ENCODE measurements around the gene MICAL3. TPM values are rescaled to one million over a fixed set of nuclear protein-coding genes. Genes with fewer than 3 reads are reported as not detected.
A peak's percentile ranks its signal among the peaks of the same experiment; 100 is the strongest.

MICAL3 gene
- polyA plus RNA-seq, 2 of the 4 experiments (the other 2 are of a cell fraction) = 20.5 to 30.1 TPM

- H3K27ac ChIP-seq = peak overlapping the region in 1 of 2 experiments; percentile 28; a peak in 1 of 6 replicates
These were observed 79.0 kb downstream of the MICAL3 start for GRCh38 chr22:17945156-17945887.

DNA sequence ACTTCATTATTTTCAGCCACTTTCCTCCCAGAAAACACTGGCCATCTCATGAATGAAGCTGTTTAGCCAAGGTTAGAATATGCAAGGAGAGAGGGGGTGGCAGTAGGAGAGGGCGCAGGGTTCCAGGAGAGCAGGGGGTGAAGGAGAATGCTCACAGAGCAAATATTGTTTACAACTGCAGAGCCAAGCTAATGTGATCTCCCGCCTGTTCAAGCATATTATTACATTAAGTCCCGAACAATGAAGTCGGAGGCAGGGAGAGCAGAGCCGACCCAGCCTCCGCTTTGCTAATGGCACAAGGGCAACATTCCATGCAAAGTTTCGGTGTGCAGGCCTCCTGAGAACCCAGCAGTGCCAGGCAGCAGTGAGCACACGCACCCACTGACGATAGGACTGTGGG lies 80.1 kb downstream of the MICAL3 start:
- no peak for DNase-seq (ENCODE audit: low read depth in 1 of 2, low spot score in 1 of 2)
- Histone ChIP-seq H3K4me3 (no peak overlapping the region), H3K4me2 (no peak overlapping the region), H3K9me3 (no peaks in the 10 kb centered on the region), H3K27ac (no peak overlapping the region), H3K4me1 (peaks cover 7% of the 10 kb centered on the region; the same call in 2 of the 3 replicates)
- POLR2A ChIA-PET = no interaction called here
- TF ChIP-seq CHD2 (IDR thresholded peaks at IDR 0.05; ENCODE audit: low read length, partially characterized antibody) = no peak
- no peak for TF ChIP-seq HMGXB4 (CRISPR knock-in tag; IDR thresholded peaks at IDR 0.05; ENCODE audit: borderline replicate concordance)
- TF ChIP-seq HEYL (CRISPR knock-in tag; IDR thresholded peaks at IDR 0.05) = no peak
- 94% methylated on average over 9 of the region's 9 CpGs for WGBS (ENCODE audit: missing lambda C conversion rate)
- FAIRE-seq = no peak
- CTCF ChIA-PET = no interaction called here
- no peak for ATAC-seq

More at GRCh38 chr22:17945156-17945887, 79.0 kb downstream of the MICAL3 start:
- Histone ChIP-seq H3K4me3 (no peak overlapping the region), H3K9me3 (no peaks in the 10 kb centered on the region), H3K4me1 (no peaks in the 10 kb centered on the region; the same call in 2 of the 3 replicates), H3K4me2 (no peak overlapping the region)
- FAIRE-seq (no peak), ATAC-seq (no peak), DNase-seq (ENCODE audit: low read depth in 1 of 2, low spot score in 1 of 2) (no peak)
- TF ChIP-seq MAX (IDR thresholded peaks at IDR 0.05) (no peak), CEBPB (IDR thresholded peaks at IDR 0.05) (no peak), JUN (IDR thresholded peaks at IDR 0.05) (no peak), EHMT2 (IDR thresholded peaks at IDR 0.05; ENCODE audit: low read depth) (no peak), MYC (IDR thresholded peaks at IDR 0.05; ENCODE audit: borderline replicate concordance, low read length) (no peak), ZSCAN20 (CRISPR knock-in tag; IDR thresholded peaks at IDR 0.05) (no peak), TP53 (CRISPR knock-in tag; IDR thresholded peaks at IDR 0.05) (no peak), HOXB5 (CRISPR knock-in tag; IDR thresholded peaks at IDR 0.05) (no peak), FOSL2 (IDR thresholded peaks at IDR 0.05) (no peak), FOSL2 (CRISPR knock-in tag; IDR thresholded peaks at IDR 0.05) (no peak), KDM1A (IDR thresholded peaks at IDR 0.05; ENCODE audit: low read depth) (no peak), RAD21 (conservative IDR thresholded peaks at IDR 0.05 in 1 of 2, IDR thresholded peaks at IDR 0.05 in 1 of 2) (no peak), HDAC2 (IDR thresholded peaks at IDR 0.05) (no peak), SREBF2 (IDR thresholded peaks at IDR 0.05) (no peak), PHF8 (IDR thresholded peaks at IDR 0.05; ENCODE audit: borderline replicate concordance, low read depth) (no peak)
- ChIA-PET CTCF (interaction anchor here (1.1 kb wide), 1 partner anchor 131 kb away, joined by 4 read pairs; no protein-coding TSS in a partner anchor), POLR2A (no interaction called here)
- 94% methylated on average over 10 of the region's 15 CpGs for WGBS (ENCODE audit: missing lambda C conversion rate)

DNA sequence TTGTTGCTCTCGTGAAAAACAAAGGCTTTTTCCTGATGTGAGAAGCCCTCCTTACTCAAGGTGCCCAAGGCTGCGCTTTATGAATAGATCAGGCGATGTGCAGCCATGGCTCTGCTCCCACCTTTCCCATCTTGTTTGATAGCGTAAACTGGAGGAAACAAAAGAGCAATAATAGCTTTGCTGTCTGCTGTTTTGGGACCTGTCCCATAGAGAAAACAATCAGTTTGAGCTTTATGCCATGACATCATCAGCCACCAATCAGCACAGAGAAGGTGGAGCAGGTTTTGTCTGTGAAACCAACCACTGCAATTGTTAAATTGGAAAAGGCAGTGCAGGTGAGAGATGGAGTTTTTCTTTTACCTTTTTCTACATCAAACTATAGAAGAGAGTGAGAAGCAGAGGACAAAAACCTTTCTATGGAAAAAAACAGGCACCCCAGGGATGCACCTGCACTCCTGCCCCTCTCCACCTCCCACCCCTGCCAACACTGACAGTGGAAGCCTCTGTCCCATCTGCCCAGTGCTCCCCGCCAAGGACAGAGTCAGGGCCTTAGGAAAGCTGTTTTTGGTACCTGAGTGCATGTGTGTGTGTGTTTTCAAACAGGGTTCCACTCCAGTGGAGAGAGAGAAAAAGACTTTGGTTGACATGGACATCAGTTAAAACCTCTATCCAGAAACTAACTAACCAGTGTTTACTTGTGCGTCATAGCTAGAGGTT lies 80.7 kb downstream of the MICAL3 start:
- no peak for ATAC-seq
- POLR2A ChIA-PET = no interaction called here
- no peak for FAIRE-seq
- DNase-seq (ENCODE audit: low read depth in 1 of 2, low spot score in 1 of 2) = no peak
- no peak overlapping the region for H3K4me2 ChIP-seq
- WGBS (ENCODE audit: missing lambda C conversion rate) = 78% methylated on average over 6 of the region's 6 CpGs
- H3K9me3 ChIP-seq = no peaks in the 10 kb centered on the region
- TF ChIP-seq EP300 (IDR thresholded peaks at IDR 0.05) (no peak), RCOR1 (IDR thresholded peaks at IDR 0.05; ENCODE audit: low read depth, low read length) (no peak), NPAS2 (CRISPR knock-in tag; IDR thresholded peaks at IDR 0.05; ENCODE audit: borderline replicate concordance) (no peak), CBX2 (IDR thresholded peaks at IDR 0.05; ENCODE audit: borderline replicate concordance, low read depth) (no peak), RFX5 (IDR thresholded peaks at IDR 0.05) (no peak), EHF (CRISPR knock-in tag; IDR thresholded peaks at IDR 0.05) (no peak), HOXA7 (CRISPR knock-in tag; IDR thresholded peaks at IDR 0.05) (no peak)
- TF ChIP-seq, protein P1, sequence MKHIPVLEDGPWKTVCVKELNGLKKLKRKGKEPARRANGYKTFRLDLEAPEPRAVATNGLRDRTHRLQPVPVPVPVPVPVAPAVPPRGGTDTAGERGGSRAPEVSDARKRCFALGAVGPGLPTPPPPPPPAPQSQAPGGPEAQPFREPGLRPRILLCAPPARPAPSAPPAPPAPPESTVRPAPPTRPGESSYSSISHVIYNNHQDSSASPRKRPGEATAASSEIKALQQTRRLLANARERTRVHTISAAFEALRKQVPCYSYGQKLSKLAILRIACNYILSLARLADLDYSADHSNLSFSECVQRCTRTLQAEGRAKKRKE (CRISPR knock-in tag; IDR thresholded peaks at IDR 0.05; ENCODE audit: low read depth) = no peak
- no peak overlapping the region for H3K27ac ChIP-seq
- peaks cover 8% of the 10 kb centered on the region; the same call in 2 of the 3 replicates for H3K4me1 ChIP-seq
- CTCF ChIA-PET = no interaction called here
- H3K4me3 ChIP-seq = no peak overlapping the region
